Neural progenitor cell (in vitro differentiated cells): Measurements from ENCODE around the gene ABHD11. TPM values are rescaled to one million over a fixed set of nuclear protein-coding genes. Genes with fewer than 3 reads are reported as not detected.

Source experiments
- DNase-seq: peaks from one replicate; pipeline ENCODE4 v3.0.0-alpha.2; 2016; ENCODE audit warnings: low spot score
- H2AFZ ChIP-seq: fragments of 200-600 bp; sonication (generic); replicated peaks from 2 replicates; pipeline ENCODE4 v1.6.1; 2016; ENCODE audit warnings: antibody characterized with exemption
- H3F3A ChIP-seq: fragments of 200-600 bp; sonication (generic); 2 replicates; pipeline ENCODE4 v1.6.1; 2016; ENCODE audit warnings: antibody characterized with exemption, low read depth
- H3K27ac ChIP-seq: fragments of 200-600 bp; sonication (generic); 2 replicates; pipeline ENCODE4 v1.5.1; 2016; ENCODE audit warnings: mild to moderate bottlenecking
- H3K27me3 ChIP-seq: fragments of 200-600 bp; sonication (generic); 2 replicates; pipeline ENCODE4 v1.6.1; 2016; ENCODE audit warnings: mild to moderate bottlenecking, moderate library complexity
- H3K36me3 ChIP-seq: fragments of 200-600 bp; sonication (generic); 2 replicates; pipeline ENCODE4 v1.5.1; 2016
- H3K4me1 ChIP-seq: fragments of 200-600 bp; sonication (generic); 2 replicates; pipeline ENCODE4 v1.6.1; 2016; ENCODE audit warnings: mixed run types
- H3K4me2 ChIP-seq: fragments of 200-600 bp; sonication (generic); 2 replicates; pipeline ENCODE4 v1.6.1; 2016
- H3K4me3 ChIP-seq: fragments of 200-600 bp; sonication (generic); 2 replicates; pipeline ENCODE4 v1.5.1; 2016
- H3K79me2 ChIP-seq: fragments of 200-600 bp; sonication (generic); 2 replicates; pipeline ENCODE4 v1.6.1; 2016; ENCODE audit warnings: low read depth
- H3K9ac ChIP-seq: fragments of 200-600 bp; sonication (generic); 2 replicates; pipeline ENCODE4 v1.6.1; 2016
- H3K9me3 ChIP-seq: fragments of 200-600 bp; sonication (generic); 2 replicates; pipeline ENCODE4 v1.5.1; 2016; ENCODE audit warnings: low read depth
- H4K20me1 ChIP-seq: fragments of 200-600 bp; sonication (generic); 2 replicates; pipeline ENCODE4 v1.6.1; 2016; ENCODE audit warnings: low read depth
- H3K27ac Mint-ChIP-seq: 3 replicates; pipeline ENCODE4 v1.8.0; 2021; ENCODE audit warnings: mixed read lengths
- H3K27me3 Mint-ChIP-seq: 2 replicates; pipeline ENCODE4 v1.8.0; 2022; ENCODE audit warnings: low read depth, mild to moderate bottlenecking, inconsistent platforms, moderate library complexity, mixed read lengths; ENCODE audit not compliant: insufficient read depth
- H3K36me3 Mint-ChIP-seq: 3 replicates; pipeline ENCODE4 v1.8.0; 2021; ENCODE audit warnings: mixed read lengths
- H3K4me1 Mint-ChIP-seq: 3 replicates; pipeline ENCODE4 v1.8.0; 2021; ENCODE audit warnings: mixed read lengths
- H3K4me3 Mint-ChIP-seq: 3 replicates; pipeline ENCODE4 v1.8.0; 2021; ENCODE audit warnings: mild to moderate bottlenecking, moderate library complexity, mixed read lengths
- H3K9me3 Mint-ChIP-seq: 3 replicates; pipeline ENCODE4 v1.8.0; 2020; ENCODE audit warnings: mixed read lengths
- EZH2 ChIP-seq: fragments of 200-600 bp; sonication (generic); IDR thresholded peaks from 2 replicates; pipeline ENCODE4 v1.6.1; 2017; ENCODE audit warnings: antibody characterized with exemption, mild to moderate bottlenecking, moderate library complexity
- EZH2phosphoT487 ChIP-seq: fragments of 200-600 bp; sonication (generic); IDR thresholded peaks from 2 replicates; pipeline ENCODE4 v1.6.1; 2017; ENCODE audit warnings: antibody characterized with exemption
- total RNA-seq: library from RNA; depleted of rRNA; stranded (reverse); fragments of >200 nt; gene quantifications from 2 replicates; pipeline ENCODE4 v1.2.3, GENCODE V29; 2015; ENCODE audit warnings: low replicate concordance
- TF ChIP-seq, protein P1 (sequence below): fragments of 200-600 bp; sonication (generic); IDR thresholded peaks from 2 replicates; pipeline ENCODE4 v1.5.1; 2017; ENCODE audit warnings: antibody characterized with exemption, mild to moderate bottlenecking

Gene ABHD11
- total RNA-seq, 1 donor from 2014 or later = 9.3 TPM

DNA sequence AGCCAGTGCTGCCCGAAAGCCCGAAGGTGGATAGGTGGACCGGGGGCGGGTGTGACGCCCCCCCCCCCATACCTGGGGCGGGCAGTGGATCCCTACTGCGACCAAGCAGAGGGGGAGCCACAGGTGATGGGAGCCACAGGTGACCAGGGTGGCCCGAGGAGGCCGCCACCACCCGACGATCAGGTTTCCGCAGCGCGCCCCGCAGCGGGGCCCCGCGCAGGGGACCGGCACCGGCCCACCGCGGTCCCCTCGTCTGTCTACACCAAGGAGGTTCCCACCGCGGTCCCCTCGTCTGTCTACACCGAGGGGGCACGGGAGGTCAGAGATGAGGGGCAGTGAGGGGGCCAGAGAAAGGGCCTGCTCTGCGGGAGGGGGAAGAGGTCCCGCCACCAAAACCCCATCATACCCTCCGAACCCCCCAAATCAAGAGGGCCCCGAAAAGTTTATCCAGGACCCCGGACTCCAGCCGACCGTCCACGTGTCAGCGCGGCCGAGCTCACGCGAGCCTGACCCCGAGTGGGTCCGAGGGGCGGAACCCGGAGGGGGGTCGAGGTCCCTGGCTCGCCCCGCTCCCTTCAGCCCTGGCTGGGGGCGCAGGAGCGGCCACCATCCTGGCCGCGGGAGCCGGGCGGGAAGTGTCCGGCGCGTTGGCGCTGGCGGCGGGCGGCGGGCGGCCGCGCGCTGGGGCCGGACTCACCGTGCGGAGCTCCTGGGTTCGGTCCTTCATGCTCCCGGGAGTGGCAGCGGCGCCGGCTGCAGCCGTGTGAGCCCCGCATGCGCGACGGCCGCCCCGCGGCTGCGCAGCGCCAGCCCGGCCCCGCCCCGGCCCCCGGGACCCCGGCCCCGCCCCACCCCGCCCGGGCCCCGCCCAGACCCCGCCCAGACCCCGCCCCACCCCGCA, 19.4 kb downstream of the ABHD11 start, which contains the start of gene STX1A:
Gene STX1A, minus strand, starts transcription at position 765 of the 901 bp plus-strand sequence. Its CDS starts 38 bp downstream, at position 727.
- Histone ChIP-seq H2AFZ (peak within 1 kb of the TSS; percentile 81), H3K79me2 (peaks cover 10% of the 10 kb centered on the region), H3K27me3 (peaks cover 33% of the 10 kb centered on the region), H3K27ac (no peak within 1 kb of the TSS), H4K20me1 (peaks cover 30% of the 10 kb centered on the region), H3K4me3 (peak within 1 kb of the TSS; percentile 79), H3K36me3 (no peaks in the 10 kb centered on the region), H3K9me3 (no peaks in the 10 kb centered on the region), H3F3A (no peaks in the 10 kb centered on the region), H3K9ac (peak within 1 kb of the TSS; percentile 10), H3K4me2 (peak within 1 kb of the TSS; percentile 89), H3K4me1 (no peaks in the 10 kb centered on the region)
- H3K4me1 Mint-ChIP-seq = peaks cover 14% of the 10 kb centered on the region
- peak; percentile 92 for DNase-seq
- H3K27ac Mint-ChIP-seq = no peak within 1 kb of the TSS
- H3K4me3 Mint-ChIP-seq = peak within 1 kb of the TSS; percentile 82
- peaks cover 14% of the 10 kb centered on the region for H3K27me3 Mint-ChIP-seq
- TF ChIP-seq EZH2 = peak; percentile 35
- no peak for TF ChIP-seq EZH2phosphoT487
- no peaks in the 10 kb centered on the region for H3K9me3 Mint-ChIP-seq
- no peaks in the 10 kb centered on the region for H3K36me3 Mint-ChIP-seq

DNA sequence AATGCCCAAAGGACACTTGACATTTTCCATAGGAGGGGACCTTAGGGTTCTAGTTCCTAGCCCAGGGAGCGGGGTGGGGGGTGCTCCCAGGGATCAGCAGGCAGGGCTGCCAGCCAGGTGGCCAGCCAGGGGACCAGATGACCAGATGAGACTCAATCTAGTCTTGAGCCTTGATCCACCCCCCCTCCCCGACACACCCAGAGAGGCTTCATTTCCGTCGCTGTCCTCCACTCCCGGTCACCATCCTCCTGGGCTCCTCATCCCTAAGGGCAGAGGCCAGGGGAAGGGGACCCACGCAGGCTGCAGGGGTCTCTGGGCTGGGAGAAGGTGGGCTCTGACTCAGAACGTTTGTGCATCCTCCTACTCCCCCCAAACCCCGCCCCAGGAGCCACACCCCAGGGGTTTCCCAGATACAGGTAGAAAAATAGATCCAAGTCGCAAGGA, 20.1 kb downstream of the ABHD11 start:
- peaks cover 33% of the 10 kb centered on the region for H3K27me3 ChIP-seq
- no peak overlapping the region for H3K9ac ChIP-seq
- peaks cover 14% of the 10 kb centered on the region for H3K4me1 Mint-ChIP-seq
- no peak overlapping the region for H2AFZ ChIP-seq
- H3K36me3 Mint-ChIP-seq = no peaks in the 10 kb centered on the region
- H4K20me1 ChIP-seq = peaks cover 30% of the 10 kb centered on the region
- no peaks in the 10 kb centered on the region for H3K9me3 ChIP-seq
- H3K36me3 ChIP-seq = no peaks in the 10 kb centered on the region
- peaks cover 10% of the 10 kb centered on the region for H3K79me2 ChIP-seq
- H3K4me3 Mint-ChIP-seq = peak overlapping the region; percentile 80
- H3K4me1 ChIP-seq = no peaks in the 10 kb centered on the region
- H3K4me3 ChIP-seq = peak overlapping the region; percentile 79
- H3K27ac ChIP-seq = no peak overlapping the region
- TF ChIP-seq, protein P1, sequence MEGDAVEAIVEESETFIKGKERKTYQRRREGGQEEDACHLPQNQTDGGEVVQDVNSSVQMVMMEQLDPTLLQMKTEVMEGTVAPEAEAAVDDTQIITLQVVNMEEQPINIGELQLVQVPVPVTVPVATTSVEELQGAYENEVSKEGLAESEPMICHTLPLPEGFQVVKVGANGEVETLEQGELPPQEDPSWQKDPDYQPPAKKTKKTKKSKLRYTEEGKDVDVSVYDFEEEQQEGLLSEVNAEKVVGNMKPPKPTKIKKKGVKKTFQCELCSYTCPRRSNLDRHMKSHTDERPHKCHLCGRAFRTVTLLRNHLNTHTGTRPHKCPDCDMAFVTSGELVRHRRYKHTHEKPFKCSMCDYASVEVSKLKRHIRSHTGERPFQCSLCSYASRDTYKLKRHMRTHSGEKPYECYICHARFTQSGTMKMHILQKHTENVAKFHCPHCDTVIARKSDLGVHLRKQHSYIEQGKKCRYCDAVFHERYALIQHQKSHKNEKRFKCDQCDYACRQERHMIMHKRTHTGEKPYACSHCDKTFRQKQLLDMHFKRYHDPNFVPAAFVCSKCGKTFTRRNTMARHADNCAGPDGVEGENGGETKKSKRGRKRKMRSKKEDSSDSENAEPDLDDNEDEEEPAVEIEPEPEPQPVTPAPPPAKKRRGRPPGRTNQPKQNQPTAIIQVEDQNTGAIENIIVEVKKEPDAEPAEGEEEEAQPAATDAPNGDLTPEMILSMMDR = no peak
- TF ChIP-seq EZH2phosphoT487 (no peak), EZH2 (no peak)
- no peaks in the 10 kb centered on the region for H3F3A ChIP-seq
- H3K9me3 Mint-ChIP-seq = no peaks in the 10 kb centered on the region
- H3K4me2 ChIP-seq = peak overlapping the region; percentile 89
- peaks cover 14% of the 10 kb centered on the region for H3K27me3 Mint-ChIP-seq
- no peak for DNase-seq
- H3K27ac Mint-ChIP-seq = no peak overlapping the region

DNA sequence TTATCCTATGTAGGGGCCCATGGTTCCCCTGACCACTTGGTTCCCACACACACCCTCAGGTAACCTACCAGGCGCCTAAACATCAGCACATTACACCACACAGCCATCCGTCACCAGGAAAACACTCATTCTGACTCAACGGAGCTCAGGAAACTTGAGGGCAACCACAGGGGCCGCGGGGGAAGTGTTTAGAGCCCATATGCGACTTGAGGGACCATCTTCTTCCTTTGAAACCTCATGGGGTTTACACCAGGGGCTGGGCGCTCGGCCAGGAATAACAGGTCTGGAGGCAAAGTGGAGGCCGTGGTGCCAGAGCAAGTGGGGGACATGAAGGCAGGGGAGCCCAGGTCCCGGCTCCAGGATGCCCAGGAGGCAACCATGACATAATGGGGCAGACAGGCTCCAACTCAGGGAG, 20.6 kb downstream of the ABHD11 start:
- Histone ChIP-seq H3K4me3 (no peak overlapping the region), H3K4me2 (peak overlapping the region; percentile 89), H3K27ac (no peak overlapping the region), H3K36me3 (no peaks in the 10 kb centered on the region), H3K4me1 (no peaks in the 10 kb centered on the region), H3K9me3 (no peaks in the 10 kb centered on the region), H2AFZ (no peak overlapping the region), H4K20me1 (peaks cover 30% of the 10 kb centered on the region), H3K9ac (no peak overlapping the region), H3F3A (no peaks in the 10 kb centered on the region), H3K79me2 (peaks cover 10% of the 10 kb centered on the region), H3K27me3 (peaks cover 33% of the 10 kb centered on the region)
- H3K36me3 Mint-ChIP-seq = no peaks in the 10 kb centered on the region
- no peak for DNase-seq
- H3K27ac Mint-ChIP-seq = no peak overlapping the region
- H3K27me3 Mint-ChIP-seq = peaks cover 14% of the 10 kb centered on the region
- TF ChIP-seq EZH2 (no peak), EZH2phosphoT487 (no peak)
- TF ChIP-seq, protein P1 = no peak
- no peaks in the 10 kb centered on the region for H3K9me3 Mint-ChIP-seq
- H3K4me3 Mint-ChIP-seq = peak overlapping the region; percentile 80
- peaks cover 14% of the 10 kb centered on the region for H3K4me1 Mint-ChIP-seq
